GM19043 (cell line): Measurements from ENCODE around the gene CA12.

ENCODE experiments used
- ATAC-seq: cut with Tn5 transposase; IDR thresholded peaks from one replicate; pipeline ENCODE4 v1.9.1; 2021; ENCODE audit warnings: low read depth; ENCODE audit not compliant: unreplicated experiment

Gene CA12

GRCh38 chr15:63402498-63403253 lies 21.0 kb upstream of the CA12 start:
- no peak for ATAC-seq

GRCh38 chr15:63401714-63402497 lies 20.3 kb upstream of the CA12 start:
- no peak for ATAC-seq

- no peak for ATAC-seq
These were observed 19.4 kb upstream of the CA12 start for GRCh38 chr15:63401078-63401477.

- no peak for ATAC-seq
These were observed 16.8 kb upstream of the CA12 start for GRCh38 chr15:63398456-63398855.

GRCh38 chr15:63396152-63396928 lies 14.7 kb upstream of the CA12 start:
- no peak for ATAC-seq

- ATAC-seq: no peak
These were observed 14.1 kb upstream of the CA12 start for GRCh38 chr15:63395730-63396151.

GRCh38 chr15:63392361-63393009 lies 10.8 kb upstream of the CA12 start:
- no peak for ATAC-seq

GRCh38 chr15:63391669-63392360 lies 10.2 kb upstream of the CA12 start:
- ATAC-seq: no peak

- ATAC-seq: no peak
These were observed 9.0 kb upstream of the CA12 start for GRCh38 chr15:63390689-63391088.

- ATAC-seq: no peak
These were observed 8.4 kb upstream of the CA12 start for GRCh38 chr15:63389902-63390670.

- no peak for ATAC-seq
These were observed 6.9 kb upstream of the CA12 start for GRCh38 chr15:63388511-63388910.

GRCh38 chr15:63387748-63388493 lies 6.3 kb upstream of the CA12 start:
- no peak for ATAC-seq

GRCh38 chr15:63385911-63386531 lies 4.4 kb upstream of the CA12 start:
- ATAC-seq: no peak

- ATAC-seq: no peak
These were observed 3.3 kb upstream of the CA12 start for GRCh38 chr15:63384906-63385305.

GRCh38 chr15:63382966-63383710 lies 1.5 kb upstream of the CA12 start:
- no peak for ATAC-seq

GRCh38 chr15:63380808-63381282 lies 801 bp downstream of the CA12 start:
- no peak for ATAC-seq

GRCh38 chr15:63380151-63380807 lies 1.4 kb downstream of the CA12 start:
- ATAC-seq: no peak
